KOPT-K1 (cell line): ENCODE measurements around the gene SLC22A5.

Source experiments
- H3K27ac ChIP-seq: fragments of 200-600 bp; sonication (generic); 2 replicates; pipeline ENCODE4 v1.5.1; 2016; ENCODE audit warnings: antibody characterized with exemption, mild to moderate bottlenecking, low read depth, low read length; ENCODE audit not compliant: poor library complexity, severe bottlenecking
- H3K36me3 ChIP-seq: fragments of 200-600 bp; sonication (generic); 2 replicates; pipeline ENCODE4 v1.5.1; 2017; ENCODE audit warnings: antibody characterized with exemption, mild to moderate bottlenecking, low read length, moderate library complexity; ENCODE audit not compliant: insufficient read depth
- H3K9me3 ChIP-seq: fragments of 200-600 bp; sonication (generic); 2 replicates; pipeline ENCODE4 v1.5.1; 2017; ENCODE audit warnings: antibody characterized with exemption, low read length, mild to moderate bottlenecking; ENCODE audit not compliant: insufficient read depth, poor library complexity, severe bottlenecking

SLC22A5 gene

DNA sequence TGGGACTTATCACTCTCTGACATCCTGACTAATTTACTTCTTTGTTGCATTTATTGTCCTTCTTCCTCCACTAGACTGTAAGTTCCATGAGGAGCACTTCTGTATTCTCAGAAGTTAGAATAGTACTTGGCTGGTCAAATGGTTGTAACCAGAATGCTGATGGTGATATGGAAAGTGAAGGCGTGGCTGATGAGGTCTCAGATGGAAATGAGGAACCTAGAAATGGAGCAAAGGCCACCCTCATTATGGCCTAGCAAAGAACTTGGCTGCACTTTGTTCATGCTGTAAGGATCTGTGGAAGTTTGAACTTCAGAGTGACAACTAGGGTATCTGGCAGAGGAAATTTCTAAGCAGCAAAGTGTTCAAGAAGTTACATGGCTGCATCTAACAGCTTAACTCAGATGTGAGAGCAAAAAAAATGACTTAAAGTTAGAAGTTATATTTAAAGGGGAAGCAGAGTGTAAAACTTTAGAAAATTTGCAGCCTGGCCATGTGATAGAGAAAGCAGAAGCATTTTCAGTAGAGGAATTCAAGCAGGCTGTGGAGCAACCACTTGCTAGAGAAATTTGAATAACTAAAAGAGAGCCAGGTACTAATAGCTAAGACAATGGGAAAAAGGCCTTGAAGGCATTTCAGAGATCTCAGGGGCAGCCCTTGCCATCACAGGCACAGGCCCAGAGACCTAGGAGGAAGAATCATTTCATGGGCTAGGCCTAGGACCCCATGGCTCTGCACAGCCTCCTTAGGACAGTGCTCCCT, 14.9 kb upstream of the SLC22A5 start:
- H3K36me3 ChIP-seq: no peaks in the 10 kb centered on the region
- no peaks in the 10 kb centered on the region for H3K9me3 ChIP-seq
- H3K27ac ChIP-seq: no peak overlapping the region

- H3K9me3 ChIP-seq: no peaks in the 10 kb centered on the region
- H3K27ac ChIP-seq: no peak overlapping the region
- no peaks in the 10 kb centered on the region for H3K36me3 ChIP-seq
Measured at GRCh38 chr5:132355140-132355765, 14.3 kb upstream of the SLC22A5 start.

GRCh38 chr5:132358775-132359174, 10.7 kb upstream of the SLC22A5 start:
- no peaks in the 10 kb centered on the region for H3K36me3 ChIP-seq
- H3K9me3 ChIP-seq: no peaks in the 10 kb centered on the region
- no peak overlapping the region for H3K27ac ChIP-seq

GRCh38 chr5:132362086-132362485, 7.4 kb upstream of the SLC22A5 start:
- Histone ChIP-seq H3K27ac (no peak overlapping the region), H3K36me3 (no peaks in the 10 kb centered on the region), H3K9me3 (no peaks in the 10 kb centered on the region)

GRCh38 chr5:132363431-132364112, 5.9 kb upstream of the SLC22A5 start:
- no peak overlapping the region for H3K27ac ChIP-seq
- H3K9me3 ChIP-seq: no peaks in the 10 kb centered on the region
- no peaks in the 10 kb centered on the region for H3K36me3 ChIP-seq

- Histone ChIP-seq H3K36me3 (no peaks in the 10 kb centered on the region), H3K27ac (no peak overlapping the region), H3K9me3 (no peaks in the 10 kb centered on the region)
Measured at GRCh38 chr5:132364319-132364718, 5.2 kb upstream of the SLC22A5 start.

DNA sequence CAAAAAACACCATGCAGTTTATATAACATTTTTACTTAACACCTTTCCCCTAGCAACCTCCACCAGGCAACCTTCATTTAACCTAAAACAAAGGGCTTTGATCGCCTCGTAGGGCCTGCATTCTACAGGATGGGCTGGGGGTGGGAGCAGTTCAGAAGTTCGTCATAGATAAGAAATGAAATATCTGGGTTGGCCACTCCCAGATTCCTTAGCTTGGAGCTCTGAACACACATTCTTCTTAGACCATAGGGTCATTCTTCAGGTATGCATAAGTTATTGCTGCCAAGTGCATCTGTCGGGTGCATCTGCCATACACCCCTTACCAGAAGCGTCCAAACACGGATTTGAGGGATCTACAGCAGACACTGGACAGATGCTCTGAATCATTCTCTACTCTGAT, 4.3 kb upstream of the SLC22A5 start:
- H3K27ac ChIP-seq: no peak overlapping the region
- no peaks in the 10 kb centered on the region for H3K9me3 ChIP-seq
- no peaks in the 10 kb centered on the region for H3K36me3 ChIP-seq

DNA sequence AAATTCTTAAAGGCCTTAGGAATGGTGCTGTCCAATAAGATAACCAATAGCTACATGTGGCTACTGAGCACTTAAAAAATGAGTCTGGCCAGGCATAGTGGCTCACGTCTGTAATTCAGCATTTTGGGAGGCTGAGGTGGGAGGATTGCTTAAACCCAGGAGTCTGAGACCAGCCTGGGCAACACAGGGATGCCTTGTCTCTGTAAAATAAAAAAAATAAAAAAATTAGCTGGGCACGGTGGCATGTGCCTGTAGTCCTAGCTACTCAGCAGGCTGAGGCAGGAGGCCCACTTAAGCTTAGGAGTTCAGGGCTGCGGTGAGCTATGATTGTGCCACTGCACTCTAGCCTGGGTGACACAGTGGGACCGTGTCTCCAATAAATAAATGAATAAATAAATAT, 1.3 kb upstream of the SLC22A5 start:
- no peak overlapping the region for H3K27ac ChIP-seq
- no peaks in the 10 kb centered on the region for H3K36me3 ChIP-seq
- H3K9me3 ChIP-seq: no peaks in the 10 kb centered on the region

DNA sequence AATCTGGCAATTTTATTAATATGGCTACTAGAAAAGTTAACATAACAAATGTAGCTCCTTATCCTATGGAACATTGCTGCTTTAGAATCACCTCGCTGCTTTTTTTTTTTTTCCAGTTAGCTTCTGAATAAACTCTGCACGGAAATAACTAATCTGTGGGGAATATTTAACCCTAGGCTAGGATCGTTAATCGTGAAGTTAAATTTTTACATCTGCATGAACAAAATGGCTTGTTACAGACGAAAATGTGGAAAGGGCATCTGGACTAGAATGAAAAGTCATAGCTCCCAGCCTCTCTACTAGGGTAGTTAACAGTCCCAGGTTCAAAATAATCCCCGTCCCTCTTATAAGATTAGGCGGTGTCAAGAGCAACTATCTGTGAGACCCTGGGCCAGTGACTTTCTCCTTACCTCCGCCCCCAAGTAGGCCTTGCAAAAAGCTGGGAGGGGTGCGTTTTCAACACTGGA, 470 bp upstream of the SLC22A5 start:
- Histone ChIP-seq H3K27ac (peak overlapping the region; percentile 61), H3K9me3 (no peaks in the 10 kb centered on the region), H3K36me3 (no peaks in the 10 kb centered on the region)

GRCh38 chr5:132370181-132370970, 866 bp downstream of the SLC22A5 start:
- Histone ChIP-seq H3K27ac (peak overlapping the region; percentile 61), H3K36me3 (no peaks in the 10 kb centered on the region), H3K9me3 (no peaks in the 10 kb centered on the region)

GRCh38 chr5:132370971-132371602, 1.6 kb downstream of the SLC22A5 start:
- no peaks in the 10 kb centered on the region for H3K36me3 ChIP-seq
- H3K27ac ChIP-seq: no peak overlapping the region
- H3K9me3 ChIP-seq: no peaks in the 10 kb centered on the region

GRCh38 chr5:132371603-132371994, 2.1 kb downstream of the SLC22A5 start:
- H3K27ac ChIP-seq: no peak overlapping the region
- H3K9me3 ChIP-seq: no peaks in the 10 kb centered on the region
- no peaks in the 10 kb centered on the region for H3K36me3 ChIP-seq

- Histone ChIP-seq H3K9me3 (no peaks in the 10 kb centered on the region), H3K27ac (no peak overlapping the region), H3K36me3 (no peaks in the 10 kb centered on the region)
Measured at GRCh38 chr5:132372127-132372526, 2.6 kb downstream of the SLC22A5 start.

- Histone ChIP-seq H3K9me3 (no peaks in the 10 kb centered on the region), H3K27ac (no peak overlapping the region), H3K36me3 (no peaks in the 10 kb centered on the region)
Measured at GRCh38 chr5:132372542-132372941, 3.0 kb downstream of the SLC22A5 start.
